HAP-1 (cell line): ENCODE results near the gene MRPL52.
"Not testable (repeated sequence)": the region's sequence is repeated elsewhere in the genome, so short reads cannot be mapped to it uniquely, and the experiment has no call there.

Source experiments
- DNase-seq, 2 experiments: peaks; one replicate each; pipeline ENCODE4 v3.0.0-alpha.2; 2016 to 2020; ENCODE audit warnings: low spot score in 2 of 2
- H3K27me3 ChIP-seq: fragments of 250-450 bp; sonication (Bioruptor Pico); 2 replicates; pipeline ENCODE4 v1.5.1; 2020; ENCODE audit warnings: low read depth, mild to moderate bottlenecking, moderate library complexity
- H3K36me3 ChIP-seq: fragments of 250-450 bp; sonication (Bioruptor Pico); replicated peaks from 2 replicates; pipeline ENCODE4 v1.5.1; 2020; ENCODE audit warnings: mild to moderate bottlenecking
- H3K4me1 ChIP-seq: fragments of 250-450 bp; sonication (Bioruptor Pico); 2 replicates; pipeline ENCODE4 v1.5.1; 2020; ENCODE audit warnings: mild to moderate bottlenecking
- H3K4me3 ChIP-seq: fragments of 250-450 bp; sonication (Bioruptor Pico); 2 replicates; pipeline ENCODE4 v1.5.1; 2020; ENCODE audit warnings: mild to moderate bottlenecking, moderate library complexity
- H3K9me3 ChIP-seq: fragments of 250-450 bp; sonication (Bioruptor Pico); 2 replicates; pipeline ENCODE4 v1.5.1; 2020; ENCODE audit warnings: mild to moderate bottlenecking, moderate library complexity
- in situ Hi-C: fragments of 300-500 bp; cut with MboI; formaldehyde crosslinking; loops from 3 replicates; pipeline ENCODE4 v1.14.3; 2020; ENCODE audit warnings: low sequenced_read_pairs, inconsistent platforms, mixed read lengths

MRPL52 gene

GRCh38 chr14:22829661-22830442 lies at the start of gene MRPL52:
Gene MRPL52 (plus strand): TSS chr14:22829887. CDS start chr14:22829913, 26 bp downstream.
- peak; percentile 86 to 93 for DNase-seq
- Histone ChIP-seq H3K9me3 (no peaks in the 10 kb centered on the region), H3K4me1 (peaks cover 10% of the 10 kb centered on the region), H3K4me3 (peak within 1 kb of the TSS; percentile 99), H3K36me3 (peaks cover 24% of the 10 kb centered on the region), H3K27me3 (no peaks in the 10 kb centered on the region; the same call in 1 of the 2 replicates)
- in situ Hi-C loops: no loop called here

DNA sequence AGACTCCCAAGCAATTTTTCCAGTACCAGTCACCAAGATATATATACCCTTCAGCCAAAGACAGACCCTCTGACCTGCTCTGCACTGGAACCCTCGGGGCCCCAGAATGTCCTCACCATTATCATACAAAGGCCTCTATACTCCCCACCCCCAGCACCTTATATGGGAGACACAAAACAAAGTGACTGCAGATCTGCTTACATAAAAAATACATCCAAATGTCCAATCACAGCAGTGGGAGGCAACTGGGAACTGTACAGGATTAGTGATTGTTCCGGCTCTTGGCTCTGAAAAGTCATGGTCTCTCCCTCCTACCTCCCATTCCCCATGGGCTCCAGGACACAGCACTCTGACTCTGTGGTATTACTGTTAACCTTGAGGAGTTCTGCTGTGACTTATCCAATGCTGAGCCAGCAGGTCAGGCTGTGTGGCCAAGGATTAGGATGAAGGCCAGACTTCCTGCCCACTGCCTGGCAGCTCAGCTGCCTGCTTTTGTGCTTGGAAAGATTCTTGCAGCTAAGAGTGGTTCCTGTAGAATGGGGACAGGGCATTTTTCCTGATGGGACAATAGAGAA lies 49.5 kb upstream of the MRPL52 start:
- in situ Hi-C loops: no loop called here
- Histone ChIP-seq H3K36me3 (no peaks in the 10 kb centered on the region), H3K9me3 (no peaks in the 10 kb centered on the region), H3K27me3 (no peaks in the 10 kb centered on the region), H3K4me3 (no peak overlapping the region), H3K4me1 (no peaks in the 10 kb centered on the region)
- no peak for DNase-seq

- Histone ChIP-seq H3K9me3 (no peaks in the 10 kb centered on the region), H3K4me1 (no peaks in the 10 kb centered on the region), H3K36me3 (no peaks in the 10 kb centered on the region), H3K27me3 (no peaks in the 10 kb centered on the region), H3K4me3 (no peak overlapping the region)
- DNase-seq: no peak
- in situ Hi-C loops: no loop called here
Measured at GRCh38 chr14:22780941-22781300, 48.8 kb upstream of the MRPL52 start.

- Histone ChIP-seq H3K36me3 (no peaks in the 10 kb centered on the region), H3K27me3 (no peaks in the 10 kb centered on the region), H3K4me3 (no peak overlapping the region), H3K4me1 (no peaks in the 10 kb centered on the region), H3K9me3 (no peaks in the 10 kb centered on the region)
- no peak for DNase-seq
- in situ Hi-C loops: no loop called here
Measured at GRCh38 chr14:22781301-22781991, 48.2 kb upstream of the MRPL52 start.

GRCh38 chr14:22786685-22787084 lies 43.0 kb upstream of the MRPL52 start:
- Histone ChIP-seq H3K4me3 (no peak overlapping the region), H3K27me3 (no peaks in the 10 kb centered on the region)
- in situ Hi-C loops: no loop called here

DNA sequence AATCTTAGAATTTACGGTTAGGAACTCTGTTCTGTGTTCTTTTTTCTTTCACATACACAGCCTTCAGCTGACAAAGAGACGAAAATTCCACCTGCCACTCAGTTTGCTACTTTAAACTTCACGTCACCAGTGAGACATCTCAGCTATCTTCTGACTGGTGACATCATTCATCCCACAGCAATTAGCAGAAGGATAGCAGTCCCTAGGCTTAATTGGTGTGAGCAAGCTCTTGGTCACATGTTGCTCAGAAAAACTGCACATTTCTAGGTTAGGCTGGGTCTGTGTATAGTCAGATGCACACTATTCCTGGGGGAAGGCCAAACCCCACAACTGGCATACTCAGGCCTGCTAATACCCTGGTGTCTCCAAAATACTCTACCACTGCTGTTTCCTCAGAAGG lies 38.4 kb upstream of the MRPL52 start:
- no peaks in the 10 kb centered on the region for H3K36me3 ChIP-seq
- H3K4me1 ChIP-seq: no peaks in the 10 kb centered on the region
- no peak for DNase-seq
- H3K4me3 ChIP-seq: no peak overlapping the region
- peaks cover 3% of the 10 kb centered on the region; the same call in 1 of the 2 replicates for H3K27me3 ChIP-seq
- no peaks in the 10 kb centered on the region for H3K9me3 ChIP-seq
- in situ Hi-C loops: no loop called here

More at GRCh38 chr14:22786685-22787084, 43.0 kb upstream of the MRPL52 start:
- Histone ChIP-seq H3K4me1 (no peaks in the 10 kb centered on the region), H3K36me3 (no peaks in the 10 kb centered on the region), H3K9me3 (no peaks in the 10 kb centered on the region)
- DNase-seq: no peak

DNA sequence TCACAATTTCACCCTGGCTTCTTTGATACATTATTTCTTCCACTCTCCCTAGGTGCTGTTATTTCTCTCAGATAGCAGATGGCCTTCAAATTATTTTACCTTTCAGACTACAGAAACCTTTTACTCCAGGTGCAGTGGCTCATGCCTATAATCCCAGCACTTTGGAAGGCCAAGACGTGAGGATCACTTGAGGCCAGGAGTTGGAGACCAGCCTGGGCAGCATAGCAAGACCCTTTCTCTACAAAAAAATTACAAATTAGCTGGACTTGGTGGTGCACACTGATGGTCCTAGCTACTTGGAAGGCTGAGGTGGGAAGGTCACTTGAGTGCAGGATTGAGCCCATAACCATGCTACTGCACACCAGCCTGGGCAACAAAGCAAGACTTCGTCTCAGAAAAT lies 37.5 kb upstream of the MRPL52 start:
- in situ Hi-C loops: no loop called here

DNA sequence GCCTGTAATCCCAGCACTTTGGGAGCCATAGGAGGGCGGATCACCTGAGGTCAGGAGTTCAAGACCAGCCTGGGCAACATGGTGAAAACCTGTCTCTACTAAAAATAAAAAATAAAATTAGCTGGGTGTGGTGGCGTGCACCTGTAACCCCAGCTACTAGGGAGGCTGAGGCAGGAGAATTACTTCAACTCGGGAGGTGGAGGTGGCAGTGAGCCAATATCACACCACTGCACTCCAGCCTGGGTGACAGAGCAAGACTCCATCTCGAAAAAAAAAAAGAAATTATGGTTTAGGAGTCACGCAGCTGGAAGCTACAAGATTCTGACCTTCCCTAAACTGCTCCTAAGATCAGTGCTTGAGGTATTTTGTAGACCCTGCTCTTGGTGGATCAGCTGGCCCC lies 36.1 kb upstream of the MRPL52 start:
- H3K36me3 ChIP-seq, H3K27me3 ChIP-seq, in situ Hi-C loops, H3K4me1 ChIP-seq, H3K9me3 ChIP-seq, DNase-seq, H3K4me3 ChIP-seq: not testable (repeated sequence)

More for the DNA sequence above, 37.5 kb upstream of the MRPL52 start:
- Histone ChIP-seq H3K9me3 (no peaks in the 10 kb centered on the region), H3K36me3 (no peaks in the 10 kb centered on the region), H3K4me1 (no peaks in the 10 kb centered on the region), H3K4me3 (no peak overlapping the region), H3K27me3 (peaks cover 7% of the 10 kb centered on the region; the same call in 1 of the 2 replicates)
- DNase-seq: no peak

DNA sequence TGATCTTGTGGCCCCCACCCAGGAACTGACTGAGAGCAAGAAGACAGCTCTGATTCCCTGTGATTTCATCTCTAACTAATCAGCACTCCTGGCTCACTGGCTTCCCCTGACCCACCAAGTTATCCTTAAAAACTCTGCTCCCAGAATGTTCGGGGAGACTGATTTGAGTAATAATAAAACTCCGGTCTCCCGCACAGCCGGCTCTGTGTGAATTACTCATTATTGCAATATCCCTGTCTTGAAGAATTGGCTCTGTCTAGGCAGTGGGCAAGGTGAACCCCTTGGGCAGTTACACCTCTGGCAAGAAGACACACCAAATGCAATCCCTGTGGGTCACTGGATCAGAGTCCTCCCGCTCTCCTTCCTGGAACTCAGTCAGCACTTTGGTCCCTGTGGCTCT lies 35.7 kb upstream of the MRPL52 start:
- Histone ChIP-seq H3K27me3 (peaks cover 7% of the 10 kb centered on the region; the same call in 1 of the 2 replicates), H3K9me3 (no peaks in the 10 kb centered on the region), H3K4me3 (no peak overlapping the region), H3K4me1 (no peaks in the 10 kb centered on the region), H3K36me3 (no peaks in the 10 kb centered on the region)
- no peak for DNase-seq
- in situ Hi-C loops: no loop called here

DNA sequence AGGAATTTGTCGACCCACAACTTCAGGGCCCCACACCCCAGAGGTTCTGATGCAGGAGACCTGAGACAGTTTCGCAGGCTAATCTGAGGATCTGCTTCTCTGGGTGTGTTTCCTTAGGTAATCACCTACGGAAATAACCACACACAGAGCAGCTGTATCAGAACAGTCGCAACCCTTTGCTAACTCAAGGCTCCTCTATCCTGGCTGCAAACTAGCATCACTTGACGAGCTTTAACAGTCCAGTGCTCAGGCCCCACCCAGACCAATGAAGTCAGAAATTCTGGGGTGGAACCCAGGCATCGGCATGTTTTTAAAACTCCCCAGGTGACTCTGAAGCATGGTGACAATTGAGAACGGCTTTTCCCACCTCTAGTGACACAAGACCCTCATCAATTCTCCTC lies 35.1 kb upstream of the MRPL52 start:
- Histone ChIP-seq H3K4me3 (no peak overlapping the region), H3K36me3 (no peaks in the 10 kb centered on the region), H3K9me3 (no peaks in the 10 kb centered on the region), H3K27me3 (peaks cover 7% of the 10 kb centered on the region; the same call in 1 of the 2 replicates), H3K4me1 (no peaks in the 10 kb centered on the region)
- in situ Hi-C loops: no loop called here
- no peak for DNase-seq

DNA sequence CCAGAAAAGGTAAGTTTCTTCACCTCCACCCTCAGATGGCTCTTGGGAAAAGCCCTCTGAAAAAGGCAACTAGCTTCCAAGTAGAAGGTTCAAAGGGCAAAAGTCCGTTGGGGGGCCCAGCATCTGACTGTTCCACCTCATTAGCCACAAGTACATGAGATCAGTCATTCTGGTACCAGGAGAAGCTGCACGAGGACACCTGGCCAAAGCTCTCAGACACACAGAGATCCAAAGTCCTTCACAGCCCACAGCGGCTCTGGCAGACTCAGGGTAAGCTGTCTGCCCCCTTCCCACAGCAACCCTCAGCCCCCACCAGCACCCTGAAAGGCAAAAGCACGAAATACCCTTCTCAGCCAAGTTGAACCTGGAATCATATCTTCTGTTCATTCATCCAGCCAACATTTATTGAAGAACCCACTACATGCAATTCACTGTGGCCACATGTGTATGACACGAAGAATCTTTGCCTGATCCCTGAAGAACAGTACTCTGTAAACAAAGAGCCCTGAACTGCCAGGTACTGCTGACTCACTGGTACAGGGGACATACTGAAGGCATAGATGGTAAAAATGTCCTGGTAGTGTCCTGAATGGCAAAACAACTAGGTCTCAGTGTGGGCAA lies 33.5 kb upstream of the MRPL52 start:
- no peak for DNase-seq
- in situ Hi-C loops: no loop called here

DNA sequence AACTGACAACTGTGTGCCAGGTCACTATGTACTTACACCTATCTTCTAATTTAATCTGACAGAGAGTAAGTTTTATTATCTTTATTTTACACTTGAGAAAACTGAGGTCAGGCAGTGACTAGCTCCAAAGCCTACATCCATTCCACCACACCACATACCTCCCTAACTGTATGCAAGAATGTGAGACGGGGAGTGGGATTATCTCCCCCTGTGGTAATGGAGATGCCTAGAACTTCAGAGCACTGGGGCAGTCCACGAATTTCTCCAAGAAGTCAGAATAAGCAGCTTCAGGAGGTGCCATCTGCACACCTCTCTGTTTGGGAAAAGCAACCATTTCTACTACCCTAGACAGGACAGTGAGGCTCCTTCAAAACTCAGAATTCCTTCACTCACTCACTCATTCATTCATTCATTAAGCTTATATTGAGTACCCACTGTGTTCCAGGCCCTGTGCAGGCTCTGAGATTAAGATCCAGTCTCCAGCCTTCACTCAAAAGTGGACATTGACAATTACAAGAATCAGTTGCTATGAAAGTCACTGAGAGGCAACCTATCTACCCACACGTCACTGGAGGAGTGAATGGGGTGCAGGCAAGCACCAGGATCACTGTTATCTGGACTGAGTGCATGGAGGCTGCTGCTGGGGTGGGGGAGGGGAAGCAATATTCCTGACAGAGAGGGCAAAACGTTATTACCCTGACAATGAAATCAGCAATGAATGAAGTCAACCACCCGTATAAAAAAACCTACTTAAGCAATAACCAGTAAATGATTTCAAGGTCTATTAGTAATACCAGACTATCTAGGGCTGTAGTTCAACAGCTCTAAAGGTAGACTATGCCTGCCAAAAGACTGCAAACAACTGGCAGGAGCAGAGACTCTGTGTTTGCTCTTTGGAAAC lies 32.4 kb upstream of the MRPL52 start:
- no peak for DNase-seq
- Histone ChIP-seq H3K9me3 (no peaks in the 10 kb centered on the region), H3K27me3 (peaks cover 8% of the 10 kb centered on the region), H3K36me3 (no peaks in the 10 kb centered on the region), H3K4me3 (no peak overlapping the region), H3K4me1 (no peaks in the 10 kb centered on the region)
- in situ Hi-C loops: no loop called here

More for the DNA sequence above, 33.5 kb upstream of the MRPL52 start:
- Histone ChIP-seq H3K9me3 (no peaks in the 10 kb centered on the region), H3K36me3 (no peaks in the 10 kb centered on the region), H3K4me3 (no peak overlapping the region), H3K27me3 (peaks cover 7% of the 10 kb centered on the region; the same call in 1 of the 2 replicates), H3K4me1 (no peaks in the 10 kb centered on the region)

DNA sequence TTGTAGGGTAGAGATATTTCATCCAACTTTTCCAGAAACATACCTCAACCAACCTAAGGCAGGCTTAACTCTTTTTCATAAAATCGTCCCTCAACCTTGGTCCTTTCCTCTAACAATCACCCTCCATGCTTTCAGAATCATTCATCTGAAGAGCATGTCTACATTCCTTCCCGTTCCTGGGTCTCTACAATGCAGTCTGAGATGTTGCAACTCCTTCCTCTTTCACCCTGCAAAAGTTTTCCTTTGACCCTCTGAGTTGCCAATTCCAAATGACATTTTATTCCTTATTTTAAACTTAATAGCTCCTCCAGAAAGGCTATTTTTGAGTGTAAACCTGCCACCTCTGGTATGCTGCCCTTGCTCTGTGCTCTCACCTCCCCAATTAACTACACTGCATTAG lies 31.2 kb upstream of the MRPL52 start:
- Histone ChIP-seq H3K27me3 (peaks cover 12% of the 10 kb centered on the region), H3K4me3 (no peak overlapping the region), H3K4me1 (no peaks in the 10 kb centered on the region), H3K9me3 (no peaks in the 10 kb centered on the region), H3K36me3 (no peaks in the 10 kb centered on the region)
- no peak for DNase-seq
- in situ Hi-C loops: no loop called here
